GM21529 (cell line): Measurements from ENCODE around the gene ABR.
A peak's percentile ranks its signal among the peaks of the same experiment; 100 is the strongest.
"Not testable (repeated sequence)": the region's sequence is repeated elsewhere in the genome, so short reads cannot be mapped to it uniquely, and the experiment has no call there.

Experiments
- ATAC-seq: cut with Tn5 transposase; IDR thresholded peaks from one replicate; pipeline ENCODE4 v1.9.1; 2021; ENCODE audit not compliant: unreplicated experiment

Gene ABR

DNA sequence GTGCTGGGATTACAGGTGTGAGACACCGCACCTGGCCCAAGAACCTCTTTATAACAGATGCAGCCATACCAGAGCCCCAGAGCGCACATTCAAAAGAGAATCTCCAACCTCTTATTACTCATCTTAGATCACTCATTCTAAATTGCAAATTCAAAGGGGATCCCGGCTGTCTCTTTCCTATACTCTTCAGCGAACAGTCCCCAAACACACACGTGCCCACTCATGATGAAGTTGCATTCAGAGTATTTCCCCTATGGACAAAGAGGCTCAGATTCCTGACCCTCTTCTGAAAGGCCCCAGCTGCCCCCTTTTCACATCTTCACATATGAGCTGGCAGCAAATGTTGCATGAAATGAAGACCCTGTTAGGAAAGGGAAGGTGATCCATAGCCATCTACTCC lies 22.5 kb upstream of the ABR start:
- no peak for ATAC-seq

DNA sequence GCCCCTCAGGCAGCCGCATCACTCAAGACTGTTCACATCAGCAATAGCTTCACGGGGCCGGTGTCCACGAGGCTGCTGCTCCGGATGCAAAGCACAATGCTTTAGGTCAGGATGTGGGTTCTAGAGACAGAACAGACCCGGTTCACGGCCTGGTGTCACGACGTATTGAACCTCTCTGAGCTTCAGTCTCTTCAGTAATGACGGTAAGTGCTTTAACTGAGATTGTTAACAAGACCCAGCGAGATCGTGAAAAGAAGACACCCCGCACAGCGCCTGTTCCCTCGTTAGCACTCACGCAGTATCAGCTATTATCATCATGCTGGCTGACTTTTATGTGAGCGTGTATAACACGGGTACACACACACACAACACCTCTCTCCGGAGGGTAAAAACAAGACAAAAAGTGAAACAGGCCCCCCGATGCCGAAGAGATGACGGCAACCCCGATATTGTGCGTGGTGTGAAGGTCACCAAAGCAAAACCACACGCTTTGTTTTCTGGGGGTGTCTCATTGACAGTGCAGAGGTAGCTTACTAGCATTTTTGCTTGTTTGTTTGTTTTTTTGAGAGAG lies 21.4 kb upstream of the ABR start:
- no peak for ATAC-seq

DNA sequence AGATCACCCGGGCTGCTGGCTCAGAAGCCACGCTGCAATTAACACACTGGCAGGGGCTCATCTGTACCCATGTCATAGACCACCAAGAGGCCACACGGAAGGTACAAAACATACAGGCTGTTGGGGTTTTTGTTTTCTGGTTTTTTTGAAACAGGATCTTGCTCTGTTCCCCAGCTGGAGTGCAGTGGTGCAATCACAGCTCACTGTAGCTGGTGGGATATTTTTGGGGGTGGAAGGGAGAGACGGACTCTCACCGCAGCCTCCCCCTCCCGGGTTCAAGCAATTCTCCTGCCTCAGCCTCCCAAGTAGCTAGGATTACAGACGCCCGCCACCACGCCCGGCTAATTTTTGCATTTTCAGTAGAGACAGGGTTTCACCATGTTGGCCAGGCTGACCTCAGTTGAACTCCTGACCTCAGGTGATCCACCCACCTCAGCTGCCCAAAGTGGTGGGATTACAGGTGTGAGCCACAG lies 19.5 kb upstream of the ABR start:
- not testable (repeated sequence) for ATAC-seq

GRCh38 chr17:1197781-1198490 lies 18.2 kb upstream of the ABR start:
- peak; percentile 71 for ATAC-seq

- ATAC-seq: peak; percentile 4
Observed at GRCh38 chr17:1197379-1197778, 17.6 kb upstream of the ABR start.

- ATAC-seq: no peak
Observed at GRCh38 chr17:1196946-1197345, 17.2 kb upstream of the ABR start.

DNA sequence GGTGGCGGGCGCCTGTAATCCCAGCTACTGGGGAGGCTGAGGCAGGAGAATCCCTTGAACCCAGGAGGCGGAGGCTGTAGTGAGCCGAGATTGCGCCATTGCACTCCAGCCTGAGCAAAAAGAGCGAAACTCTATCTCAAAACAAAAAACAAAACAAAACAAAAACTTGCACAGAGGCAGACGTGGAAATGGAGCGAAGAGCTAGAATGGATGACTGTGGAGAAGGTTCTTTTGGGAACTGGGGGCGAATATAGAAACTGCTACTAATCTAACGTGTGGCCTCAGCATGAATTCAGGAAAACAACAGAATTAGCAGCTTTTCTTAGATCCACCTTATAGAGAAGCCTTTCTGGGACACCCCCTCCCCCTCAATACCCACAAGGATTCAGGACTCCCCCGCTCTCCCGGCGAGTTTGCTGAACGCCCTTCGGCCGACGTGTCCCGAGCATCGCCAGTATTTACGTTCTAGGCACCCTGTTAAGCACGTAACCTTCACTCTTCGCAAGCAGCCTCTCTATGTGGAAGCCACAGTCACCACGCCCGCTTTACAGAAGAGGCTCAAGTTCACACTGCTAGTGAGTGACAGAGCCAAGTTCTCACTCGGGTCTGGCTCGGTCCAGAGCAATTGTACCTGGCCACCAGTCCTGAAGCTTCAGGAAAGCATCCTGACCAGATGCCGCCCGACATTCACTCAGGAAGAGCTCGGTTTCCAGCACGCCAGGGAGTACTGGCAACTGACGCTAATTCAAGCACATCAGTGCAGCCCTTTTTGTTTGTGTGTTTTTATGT lies 13.3 kb upstream of the ABR start:
- no peak for ATAC-seq

DNA sequence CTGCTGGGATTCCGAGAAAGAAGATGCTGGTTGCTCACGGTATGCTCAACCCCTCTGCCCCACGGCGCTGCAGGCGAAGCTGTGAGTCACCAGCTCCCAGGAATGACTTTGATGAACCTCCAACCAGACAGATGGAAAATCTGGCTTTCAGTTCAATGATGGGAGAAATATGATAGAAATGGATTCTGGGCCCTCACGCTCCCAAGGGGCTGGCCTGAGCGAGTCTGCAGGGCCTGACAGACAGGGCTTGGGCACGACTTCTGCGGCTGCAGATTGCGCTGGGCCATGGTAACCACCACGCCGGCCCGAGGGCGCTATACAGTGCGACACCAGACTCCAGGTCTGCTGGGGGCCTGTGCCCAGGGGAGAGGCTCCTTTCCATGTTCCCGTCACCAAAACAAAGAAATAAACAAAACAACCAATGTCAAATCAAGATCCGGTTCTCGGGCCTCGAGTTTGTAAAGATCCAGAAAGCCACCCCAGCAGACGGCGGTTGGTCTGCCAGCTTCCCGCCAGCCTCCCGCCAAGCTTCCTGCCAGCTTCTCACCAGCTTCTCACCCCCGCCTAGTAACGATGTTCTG lies 11.1 kb upstream of the ABR start:
- ATAC-seq: no peak

DNA sequence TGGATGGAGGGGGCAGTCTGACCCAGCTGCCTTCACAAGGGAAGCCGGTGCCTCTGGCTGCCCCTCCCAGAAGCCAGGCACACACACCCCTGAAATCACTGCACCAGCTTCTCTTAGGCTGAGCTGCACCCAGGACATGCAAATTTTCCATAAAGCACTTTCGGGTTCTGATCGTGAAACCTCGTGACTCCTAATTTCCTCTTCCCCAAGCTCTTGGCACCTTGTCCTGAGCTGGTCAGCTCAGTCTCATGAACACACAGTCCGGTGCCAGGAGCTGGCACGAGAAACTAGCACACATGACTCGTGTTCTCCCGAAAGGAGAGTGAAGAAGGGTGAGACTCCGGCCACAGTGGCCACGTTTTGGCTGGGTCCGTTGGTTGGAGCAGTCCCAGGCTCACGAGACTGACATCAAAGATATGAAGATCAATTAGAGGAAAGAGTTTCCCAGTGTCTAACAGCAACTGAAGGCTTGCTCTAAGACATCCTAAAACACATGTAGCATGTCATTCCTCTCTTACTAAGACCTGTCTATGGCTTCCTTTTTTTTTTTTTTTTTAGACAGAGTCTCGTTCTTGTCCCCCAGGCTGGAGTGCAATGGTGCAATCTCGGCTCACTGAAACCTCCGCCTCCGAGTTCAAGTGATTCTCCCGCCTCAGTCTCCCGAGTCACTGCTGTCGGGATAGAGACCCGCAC lies 9.2 kb upstream of the ABR start:
- ATAC-seq: no peak

DNA sequence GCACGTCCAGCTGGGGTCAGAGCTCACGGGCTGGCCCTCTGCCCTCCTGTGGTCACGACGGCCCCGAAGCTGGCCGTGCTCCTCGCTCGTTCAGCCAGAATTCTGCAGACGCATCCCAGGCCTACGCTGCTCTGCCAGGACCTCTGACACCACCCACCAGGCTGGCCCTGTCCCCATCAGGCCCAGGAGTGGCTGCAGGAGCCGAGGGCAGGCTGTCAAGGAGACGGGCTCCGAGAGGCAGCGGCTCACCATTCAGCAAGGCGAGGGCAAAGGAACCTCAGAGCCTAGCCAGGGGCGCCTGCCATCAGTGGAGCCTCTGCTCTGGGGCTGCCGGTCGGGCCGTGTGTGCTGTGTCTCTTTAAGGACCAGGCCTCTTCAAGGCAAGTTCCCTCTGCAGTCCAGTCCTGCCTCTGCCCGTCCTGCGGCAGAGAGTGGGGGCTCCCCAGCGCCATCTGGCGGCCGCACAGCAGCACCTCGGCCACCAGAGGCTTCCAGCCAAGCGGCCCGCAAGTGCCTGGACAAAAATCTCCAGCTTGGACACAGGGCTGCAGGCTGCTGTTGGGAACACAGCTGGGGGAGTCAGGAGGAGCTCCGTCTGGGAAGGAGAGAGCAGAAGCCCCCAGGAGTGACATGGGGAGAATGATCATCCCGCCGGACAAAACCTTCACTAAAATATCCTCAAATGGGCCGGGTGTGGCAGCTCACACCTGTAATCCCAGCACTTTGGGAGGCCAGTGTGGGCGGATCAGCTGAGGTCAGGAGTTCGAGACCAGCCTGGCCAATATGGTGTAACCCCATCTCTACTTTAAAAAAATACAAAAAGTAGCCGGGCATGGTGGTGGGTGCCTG lies 7.4 kb upstream of the ABR start:
- no peak for ATAC-seq

DNA sequence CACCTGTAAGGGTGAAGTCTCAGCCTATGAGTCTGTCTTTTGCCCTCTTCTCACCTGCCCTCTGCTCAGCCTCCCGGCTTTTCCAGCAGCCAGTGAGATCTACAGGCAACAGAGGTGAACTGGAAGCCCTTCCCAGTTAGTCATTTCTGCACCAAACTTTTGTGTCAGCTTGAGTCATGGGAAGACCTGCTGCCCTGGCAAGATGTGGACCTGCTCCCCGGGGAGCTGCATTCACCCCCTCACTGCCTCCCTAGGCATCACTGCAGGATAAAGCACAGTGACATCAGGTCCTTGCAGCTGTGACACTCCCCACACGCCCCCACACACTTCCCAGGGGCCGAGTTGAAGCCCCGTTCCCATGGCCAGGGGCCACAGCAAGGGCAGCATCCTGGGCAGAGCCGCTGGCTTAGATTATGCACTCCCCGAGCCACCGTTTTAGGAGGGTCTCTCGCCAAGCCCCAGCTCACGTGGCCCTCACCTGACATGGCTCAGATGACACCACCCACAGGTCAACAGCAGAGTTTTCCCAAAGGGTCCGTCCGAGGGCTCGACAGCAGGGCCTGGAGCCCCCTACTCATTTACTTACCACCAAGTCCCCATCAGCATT lies 6.5 kb upstream of the ABR start:
- no peak for ATAC-seq

GRCh38 chr17:1183171-1183873 lies 3.5 kb upstream of the ABR start:
- ATAC-seq: peak; percentile 44

DNA sequence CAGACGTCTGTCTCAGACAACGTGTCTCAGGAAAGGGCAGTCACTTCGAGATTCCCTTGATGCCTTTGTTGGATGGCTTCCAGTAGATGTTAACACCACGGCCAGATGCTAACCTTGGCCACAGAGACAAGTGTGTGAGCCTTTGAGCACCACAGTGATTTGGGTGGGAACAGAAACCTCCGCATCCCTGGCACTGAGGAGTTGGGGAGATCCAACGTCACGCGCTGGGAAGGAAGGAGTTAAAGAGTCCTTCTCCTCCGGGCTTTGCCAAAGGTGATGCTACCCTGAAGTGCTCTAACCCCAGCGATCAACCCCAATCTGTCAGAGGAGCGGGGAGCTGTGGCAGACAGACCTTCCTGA lies 3.0 kb upstream of the ABR start:
- no peak for ATAC-seq

- ATAC-seq: peak; percentile 33
Observed at GRCh38 chr17:1181753-1182137, 2.0 kb upstream of the ABR start.

- ATAC-seq: peak; percentile 34
Observed at GRCh38 chr17:1180958-1181752, 1.4 kb upstream of the ABR start.

- no peak for ATAC-seq
Observed at GRCh38 chr17:1179112-1179817, 516 bp downstream of the ABR start.

DNA sequence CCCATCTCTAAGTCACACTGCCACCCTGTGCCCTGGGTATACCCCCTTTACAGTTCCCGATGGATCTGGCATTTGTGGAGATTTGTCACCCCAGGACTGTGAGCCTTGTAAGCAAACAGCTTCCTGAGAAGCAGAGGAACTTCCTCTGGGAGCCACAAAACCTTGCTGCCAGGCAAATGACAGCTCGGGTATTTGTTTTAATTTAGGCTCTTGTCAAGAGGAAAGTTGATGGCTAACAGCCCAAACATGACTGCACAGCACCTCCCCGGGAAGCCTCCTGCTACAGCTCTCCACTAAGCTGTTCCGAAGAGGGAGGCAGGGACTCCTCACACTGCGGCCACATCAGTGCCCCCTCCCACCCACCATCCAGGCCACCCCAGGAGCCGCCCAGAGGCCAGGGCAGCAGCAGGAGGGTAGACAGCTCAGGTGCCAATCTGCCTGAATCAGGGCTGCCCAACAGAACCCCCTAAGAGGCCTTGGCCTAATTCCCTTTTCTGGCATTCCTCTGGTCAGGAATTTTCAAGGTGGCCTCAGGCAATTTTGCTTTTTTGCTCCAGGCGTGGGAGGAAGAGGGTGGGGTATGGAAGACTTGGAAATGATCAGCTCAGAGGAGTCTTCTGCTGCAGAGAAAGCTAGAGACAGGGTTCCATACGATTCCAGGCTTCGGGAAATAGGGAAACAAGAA lies 2.6 kb downstream of the ABR start:
- no peak for ATAC-seq
